ENCODE results near the gene MED12L. TPM values are rescaled to one million over a fixed set of nuclear protein-coding genes. Genes with fewer than 3 reads are reported as not detected.

Gene MED12L
- polyA plus RNA-seq, 1 donor = 9.7 TPM

DNA sequence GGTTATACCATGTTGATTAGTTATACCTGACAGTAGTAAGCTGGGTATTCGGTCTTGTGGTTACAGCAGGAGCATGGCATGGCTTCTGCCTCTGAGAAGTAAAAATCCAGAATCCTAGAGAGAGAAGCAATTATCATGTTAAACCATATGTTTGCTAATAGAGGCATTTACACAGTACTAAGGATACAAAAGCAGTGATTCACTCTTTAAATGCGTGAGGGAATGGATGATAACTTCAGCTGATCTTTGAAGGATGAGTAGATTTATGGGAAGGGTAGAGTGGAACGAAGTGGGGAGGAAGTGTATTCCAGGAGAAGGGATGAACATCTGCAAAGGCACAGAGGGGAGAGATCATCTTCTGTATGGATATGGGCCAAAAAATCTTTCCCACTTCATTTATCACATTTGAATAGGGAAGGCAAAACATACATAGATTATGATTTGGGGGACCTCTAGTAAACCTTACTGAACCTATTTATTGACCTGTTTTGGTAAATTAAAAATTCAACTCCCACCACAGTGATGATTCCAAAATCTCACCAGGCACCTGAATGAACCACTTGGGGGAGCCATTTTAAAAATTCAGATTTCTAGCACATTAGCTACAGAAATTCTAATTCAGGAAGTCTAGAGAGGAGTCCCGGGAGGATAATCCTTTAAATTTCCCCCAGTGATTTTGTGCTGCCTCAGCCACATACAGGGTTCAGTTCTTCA lies 340.3 kb downstream of the MED12L start:
- DNase-seq = no peak

DNA sequence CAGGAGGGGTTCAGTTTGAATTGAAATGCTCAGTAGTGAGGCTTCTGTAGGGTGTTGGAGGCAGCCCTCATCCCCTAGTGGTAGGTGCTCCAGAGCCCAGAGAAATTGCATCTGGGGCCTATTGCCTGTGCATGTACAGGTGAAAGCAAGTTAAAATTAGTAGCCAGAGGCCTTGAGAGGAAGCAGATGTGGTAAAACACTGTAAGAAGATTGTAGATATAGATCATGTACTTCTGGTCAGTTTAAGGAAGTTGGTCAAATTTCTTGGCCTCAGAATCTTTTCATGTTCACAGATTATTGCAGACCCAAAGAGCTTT lies 340.8 kb downstream of the MED12L start:
- no peak for DNase-seq

DNA sequence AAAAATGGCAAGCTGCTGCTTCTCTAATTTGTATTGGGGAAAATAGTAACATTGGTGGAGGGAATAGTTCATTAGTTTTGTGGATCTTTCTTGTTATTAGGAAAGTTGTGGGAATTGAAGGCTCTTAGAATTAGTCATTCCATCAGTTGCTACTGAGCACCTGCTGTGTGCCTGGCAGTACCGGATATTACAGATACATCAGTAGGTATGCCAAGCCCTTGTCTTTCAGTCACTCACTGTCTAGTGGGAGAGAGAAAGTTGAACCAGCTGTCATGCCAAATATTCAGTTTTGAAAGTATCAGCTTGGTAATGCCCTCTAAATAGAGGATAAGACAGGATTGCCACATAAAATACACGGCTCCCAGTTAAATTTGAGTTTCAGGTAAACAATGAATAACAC lies 342.9 kb downstream of the MED12L start:
- DNase-seq = no peak

DNA sequence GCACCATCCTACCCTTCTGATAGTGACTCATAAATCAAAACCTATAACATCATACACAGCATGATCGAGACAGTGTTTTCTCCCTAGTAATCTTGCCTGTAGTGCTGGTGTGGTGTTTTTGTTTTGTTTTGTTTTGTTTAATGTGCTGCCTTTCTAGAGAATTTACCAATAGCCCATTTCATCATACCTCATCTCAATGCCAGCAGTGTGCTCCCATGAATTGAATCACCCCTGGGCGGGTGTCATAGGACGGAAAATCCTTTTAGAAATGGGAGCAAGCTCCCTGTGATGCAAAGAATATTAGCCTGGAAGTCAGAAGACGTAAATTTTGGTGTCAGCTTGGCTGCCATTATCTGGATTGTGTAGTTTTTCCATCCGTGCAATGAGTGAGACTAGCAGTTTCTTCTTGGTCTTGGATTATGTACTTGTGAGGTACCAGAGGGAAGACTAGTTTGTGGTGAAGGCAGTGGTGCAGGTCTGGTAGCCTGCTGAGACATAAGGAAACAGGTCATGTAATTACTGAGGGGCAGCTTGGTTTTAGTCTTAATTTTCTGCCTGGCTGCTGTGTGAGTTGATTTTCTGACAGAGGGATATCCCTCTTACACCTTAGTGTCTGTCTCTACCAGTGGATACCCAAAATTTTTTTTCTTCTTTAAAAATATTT lies 345.5 kb downstream of the MED12L start:
- DNase-seq = no peak

DNA sequence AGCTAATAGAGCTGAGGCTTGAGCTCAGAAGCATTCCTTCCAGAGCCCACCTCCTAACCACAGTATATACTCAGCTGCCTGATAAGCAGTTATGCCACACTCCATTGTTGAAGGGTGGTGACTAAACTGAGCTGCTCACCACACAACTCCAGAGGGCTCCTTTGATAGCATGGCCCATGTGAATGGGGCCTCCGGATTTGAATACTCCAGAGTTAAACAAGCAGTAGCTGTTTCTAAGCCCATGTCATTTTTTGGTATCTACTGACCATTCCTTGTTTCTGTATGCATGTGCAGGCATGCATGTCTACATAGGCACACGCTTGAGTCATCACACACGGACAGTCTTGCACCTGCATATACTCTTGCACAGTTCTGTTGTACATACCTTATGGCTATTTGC lies 346.5 kb downstream of the MED12L start:
- no peak for DNase-seq

DNA sequence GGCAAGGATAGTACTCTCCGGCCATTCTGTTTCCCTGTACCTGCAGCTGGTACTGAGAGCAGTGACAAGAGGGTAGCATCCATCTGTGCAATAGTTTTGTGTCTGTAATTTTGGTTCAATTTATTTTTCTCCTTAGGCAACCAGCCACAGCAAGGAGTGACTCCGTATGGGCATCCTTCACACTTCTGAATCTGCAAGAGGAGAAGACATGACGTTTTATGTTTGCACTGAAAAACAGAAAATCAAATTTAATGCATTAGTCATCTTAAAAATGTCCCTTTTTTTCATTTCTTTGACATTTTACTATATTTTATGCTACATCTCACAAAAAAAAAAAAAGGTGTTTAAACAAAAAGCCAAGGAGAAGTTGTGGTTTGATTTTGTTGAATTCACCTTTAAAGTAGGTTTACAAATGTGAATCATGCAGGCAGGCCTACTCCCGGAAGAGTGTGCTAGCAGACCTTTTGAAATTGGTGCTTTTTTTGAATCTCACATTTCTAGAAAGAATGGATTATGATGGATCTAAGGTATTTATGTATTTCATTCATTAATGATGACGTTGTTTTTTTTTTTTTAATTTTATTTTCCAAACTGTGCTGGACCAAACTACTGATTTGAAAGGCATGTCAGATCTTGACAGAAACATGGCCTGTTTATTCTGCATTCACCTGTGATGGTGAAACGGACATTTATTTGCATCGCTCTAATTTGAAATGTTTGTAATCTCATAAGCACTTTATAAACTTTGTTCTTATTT lies 347.3 kb downstream of the MED12L start:
- DNase-seq = no peak

DNA sequence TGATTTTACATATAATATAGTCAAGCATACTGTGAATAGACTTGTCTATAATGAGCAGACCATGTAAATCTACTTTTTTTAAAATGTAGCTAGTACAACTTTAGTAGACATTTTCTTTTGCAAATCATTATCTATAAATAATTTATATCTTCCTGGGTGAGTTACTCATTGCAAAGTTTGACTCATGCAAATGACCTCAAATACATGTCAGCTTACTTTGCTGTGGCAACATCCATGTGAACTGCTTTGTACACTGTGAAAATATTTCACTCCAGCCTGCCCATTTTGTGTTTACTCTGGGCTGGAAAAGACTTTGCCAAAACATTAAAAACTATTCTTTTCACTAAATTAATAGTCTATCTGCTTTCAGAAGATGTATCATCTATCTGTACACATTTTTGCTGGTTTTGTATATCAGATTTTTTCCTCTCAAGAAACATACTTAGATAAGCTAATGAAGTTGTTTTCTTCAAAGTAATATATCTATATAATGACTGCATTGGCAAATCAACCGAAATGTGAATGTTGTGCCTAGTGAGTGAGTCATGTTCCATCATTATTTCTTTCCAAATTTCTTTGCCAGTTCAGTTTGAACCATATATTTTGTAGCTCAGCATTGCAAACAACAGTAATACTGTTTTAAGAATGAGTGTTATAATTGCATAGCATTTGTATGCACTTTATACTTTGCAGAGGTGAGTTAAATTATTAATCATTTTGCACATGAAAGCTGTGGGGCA lies 348.9 kb downstream of the MED12L start:
- DNase-seq = no peak

DNA sequence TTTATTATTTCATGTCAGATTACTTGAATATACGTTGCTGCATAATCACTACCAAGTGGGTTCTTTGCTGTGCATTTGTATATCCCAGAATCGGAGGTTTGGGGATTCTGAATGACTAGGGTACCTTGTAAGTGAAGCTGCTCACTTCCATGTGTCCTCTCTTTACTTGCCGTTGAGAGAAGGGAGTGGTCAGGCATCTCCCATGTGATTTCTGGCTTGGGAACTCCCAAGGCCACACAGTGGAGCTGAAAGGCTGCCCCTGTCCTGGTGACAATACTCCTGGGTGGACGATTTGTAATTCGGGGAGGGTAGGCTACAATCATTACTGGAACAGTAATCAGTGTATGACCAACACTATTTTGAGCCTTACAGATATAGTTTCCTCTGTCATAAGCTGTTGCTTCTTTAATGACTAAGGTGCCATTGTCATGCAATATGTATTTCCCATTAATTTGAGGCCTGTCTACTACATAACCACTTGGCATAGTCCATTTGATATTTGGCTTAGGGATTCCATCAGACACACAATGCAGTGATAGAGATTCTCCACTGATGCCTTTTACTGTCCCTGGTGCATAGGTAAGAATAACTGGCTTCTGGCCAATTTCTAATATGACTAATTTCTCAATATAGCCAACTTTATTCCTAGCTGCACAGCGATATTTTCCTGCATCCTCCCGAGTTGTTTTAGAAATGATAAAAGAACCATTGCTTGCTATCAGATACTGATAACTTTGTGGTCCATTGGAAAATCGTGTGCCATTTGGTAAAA lies 351.4 kb downstream of the MED12L start:
- DNase-seq = no peak

DNA sequence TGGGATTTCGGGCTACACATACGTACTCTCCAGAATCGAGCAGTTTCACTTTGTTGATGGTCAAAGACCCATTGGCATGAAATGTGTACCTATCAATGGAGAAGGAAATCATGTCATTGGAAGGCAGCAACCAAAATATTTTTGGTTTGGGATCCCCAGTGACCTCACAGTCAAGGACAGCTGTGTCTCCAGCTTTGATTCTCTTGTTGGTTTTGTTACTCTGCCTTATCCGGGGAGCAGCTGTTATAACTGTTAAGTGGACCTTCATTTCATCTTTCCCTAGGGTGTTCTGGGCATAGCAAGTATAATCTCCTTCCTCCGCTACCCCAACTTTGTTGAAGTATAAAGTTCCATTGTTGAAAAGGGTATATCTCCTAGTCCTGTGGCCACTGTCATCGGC lies 352.4 kb downstream of the MED12L start:
- DNase-seq = no peak

DNA sequence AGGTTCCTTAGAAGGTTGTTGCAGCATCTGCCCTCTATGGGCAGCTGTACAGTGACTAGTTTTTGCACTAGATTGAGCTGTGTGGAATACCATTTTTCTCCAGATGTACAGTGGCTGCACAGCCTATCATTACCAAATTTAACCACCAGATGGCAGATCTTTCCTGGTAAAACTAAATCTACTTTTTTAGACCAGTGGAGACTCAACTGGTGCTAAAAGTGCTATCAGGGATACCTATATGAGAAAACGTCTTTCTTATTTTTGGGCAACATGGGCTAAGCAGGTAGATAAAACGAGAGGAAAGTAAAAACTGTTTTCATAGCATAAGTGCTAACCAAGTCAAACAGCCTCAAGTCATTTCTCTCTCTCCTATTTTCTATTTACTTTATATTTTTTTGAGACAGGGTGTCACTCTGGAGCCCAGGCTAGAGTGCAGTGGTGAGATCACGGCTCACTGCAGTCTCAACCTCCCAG lies 354.2 kb downstream of the MED12L start:
- DNase-seq = peak; percentile 75

DNA sequence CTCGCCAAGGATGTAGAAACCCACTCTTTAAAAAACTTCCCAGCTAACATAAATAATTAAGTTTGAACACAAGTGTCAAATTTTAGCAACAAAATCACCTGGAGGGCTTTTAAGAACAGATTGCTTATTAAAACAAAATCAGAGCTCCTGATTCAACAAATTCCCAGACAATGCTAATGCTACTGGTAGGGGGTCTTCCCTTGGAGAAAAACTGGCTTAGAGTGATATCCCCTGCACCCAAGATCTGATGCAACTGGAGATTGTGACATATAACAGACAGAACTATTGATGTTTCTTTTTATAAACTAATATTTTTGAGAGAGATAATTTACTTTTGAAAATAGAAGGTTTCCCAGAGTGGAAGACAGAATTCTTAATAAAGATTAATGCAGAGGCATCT lies 355.5 kb downstream of the MED12L start:
- no peak for DNase-seq

DNA sequence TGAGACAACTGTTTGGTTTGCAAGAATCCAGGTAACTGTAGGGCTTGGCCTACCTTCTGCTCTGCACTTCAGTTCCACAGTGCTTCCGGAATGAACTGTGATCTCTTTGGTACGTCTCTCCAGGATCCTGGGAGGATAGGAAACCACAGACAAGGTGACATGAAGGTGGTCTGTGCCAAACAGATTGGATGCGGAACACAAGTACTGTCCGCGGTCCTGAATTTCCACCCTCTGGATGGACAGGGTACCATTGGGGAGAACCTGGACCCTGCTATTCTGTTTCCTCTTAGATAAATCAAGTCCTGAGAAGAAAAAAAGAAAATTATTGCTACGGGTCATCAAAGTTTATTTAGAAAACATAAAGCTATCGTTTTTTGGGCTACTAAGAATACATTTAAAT lies 358.1 kb downstream of the MED12L start:
- no peak for DNase-seq

DNA sequence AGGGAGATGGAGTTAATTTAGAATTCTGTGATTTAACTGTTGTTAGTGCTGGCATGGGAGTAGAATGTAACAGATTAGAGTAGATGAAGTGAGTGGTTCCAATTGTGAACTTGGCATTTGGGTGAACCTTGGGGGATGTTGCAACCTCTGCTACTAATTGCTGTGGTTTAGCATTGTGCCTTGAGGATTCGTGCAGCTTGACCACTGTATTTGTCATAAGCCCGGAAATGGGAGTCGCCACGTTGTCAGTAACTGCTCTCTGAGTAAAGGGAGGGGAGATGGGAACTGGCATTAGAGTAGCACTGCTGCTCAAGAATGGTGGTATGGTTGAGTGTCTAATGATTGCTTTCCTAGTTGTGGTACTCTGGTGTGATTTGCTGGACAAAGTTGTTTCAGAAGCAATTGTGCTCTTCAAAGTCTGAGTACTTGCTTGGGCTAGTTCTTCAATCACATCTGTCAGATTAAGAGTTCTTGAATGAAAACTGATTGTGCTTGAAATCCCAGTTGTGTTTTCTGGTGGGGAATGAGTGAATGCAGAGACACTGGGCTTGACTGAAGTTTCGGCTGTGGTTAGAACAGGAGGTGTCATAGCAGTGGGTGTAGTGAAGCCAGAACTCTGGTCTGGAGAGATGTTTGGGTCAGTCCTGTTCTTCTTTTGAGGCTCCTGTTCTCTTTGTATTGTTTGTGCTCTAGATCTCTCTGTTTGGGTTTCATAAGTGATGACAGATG lies 360.0 kb downstream of the MED12L start:
- no peak for DNase-seq

DNA sequence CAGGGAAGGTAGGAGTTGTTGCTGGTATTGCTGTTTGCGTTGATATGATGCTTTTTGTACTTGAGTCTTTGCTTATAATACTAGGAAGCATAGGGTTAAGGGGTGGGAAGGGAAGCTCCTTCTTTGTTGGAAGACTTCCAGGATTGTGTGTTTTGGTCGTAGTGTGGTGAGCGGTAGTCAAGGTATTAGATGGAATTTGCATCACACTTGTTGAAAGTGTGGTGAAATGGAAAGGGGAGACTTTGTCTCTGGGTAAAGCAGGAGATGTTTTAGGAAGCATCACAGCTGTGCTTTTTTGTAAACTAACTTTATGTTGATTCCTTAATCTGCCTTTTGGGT lies 360.5 kb downstream of the MED12L start:
- DNase-seq = no peak

DNA sequence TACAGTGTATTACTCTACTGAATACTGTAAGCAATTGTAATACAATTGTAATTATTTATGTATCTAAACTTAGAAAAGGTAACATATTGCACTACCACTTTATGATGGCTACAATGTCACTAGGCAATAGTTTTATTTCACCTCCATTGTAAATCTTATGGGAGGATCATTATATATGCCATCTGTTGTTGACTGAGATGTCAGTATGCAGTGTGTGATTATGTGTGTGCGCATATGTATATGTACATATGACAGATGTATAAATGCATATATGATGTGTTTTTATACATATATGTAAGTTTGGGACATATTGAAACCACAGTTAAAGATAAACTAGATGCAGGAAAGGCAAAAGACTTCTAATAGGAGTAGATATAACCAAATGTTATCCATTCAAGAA lies 366.9 kb downstream of the MED12L start:
- no peak for DNase-seq

DNA sequence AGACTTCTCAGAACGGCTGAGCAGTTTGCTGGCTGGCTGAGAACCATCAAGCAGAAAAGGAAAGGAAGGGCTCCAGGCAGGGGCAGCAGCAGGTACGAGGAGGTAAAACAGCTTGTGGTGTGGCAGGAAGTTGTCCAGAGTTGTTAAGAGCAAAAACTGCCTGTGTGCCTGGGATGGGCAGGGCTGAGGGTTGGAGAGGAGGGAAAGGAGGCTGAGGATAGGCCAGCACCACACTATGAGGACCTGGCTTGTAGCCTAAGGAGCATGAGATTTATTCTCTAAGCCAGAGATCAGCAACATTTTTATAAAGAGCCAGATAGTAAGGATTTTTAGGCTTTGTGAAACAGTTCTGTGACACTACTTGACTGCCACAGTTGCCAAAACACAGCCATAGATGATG lies 367.4 kb downstream of the MED12L start:
- no peak for DNase-seq

DNA sequence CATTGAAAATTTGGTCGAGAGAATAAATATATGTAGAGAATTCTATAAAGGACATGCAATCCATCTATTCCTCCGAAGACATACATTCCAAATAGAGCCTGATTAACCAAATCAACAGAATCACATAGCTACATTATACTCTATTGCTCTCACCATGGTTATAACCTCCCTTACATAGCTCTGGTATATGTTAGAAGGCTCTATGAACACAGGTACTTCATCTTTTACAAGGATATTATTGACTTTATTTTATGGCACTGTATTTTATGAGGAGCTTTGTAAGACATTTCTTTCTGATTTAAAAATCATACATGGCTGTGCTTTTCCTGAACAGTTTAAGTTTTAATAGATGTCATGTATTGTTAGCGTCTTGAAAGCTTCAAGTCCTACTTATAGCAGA lies 370.6 kb downstream of the MED12L start:
- no peak for DNase-seq

DNA sequence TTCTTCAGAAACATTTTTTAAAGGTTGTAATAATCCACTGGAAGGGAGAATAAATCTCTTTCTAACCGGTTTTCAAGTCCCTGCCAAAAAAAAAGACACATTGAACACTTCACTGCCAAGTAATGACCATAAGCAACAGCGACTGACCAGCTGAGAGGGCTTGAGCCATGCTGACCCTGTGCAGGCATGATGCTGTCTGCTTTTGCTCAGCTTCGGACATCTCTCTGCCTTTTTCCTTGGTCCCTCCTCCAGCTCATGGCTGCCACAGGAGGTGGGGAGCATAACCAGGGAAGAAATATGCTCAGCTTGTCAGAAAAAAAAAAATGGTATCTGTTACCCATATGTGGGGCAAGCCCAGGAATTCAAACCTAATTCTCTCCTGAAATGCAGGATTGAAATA lies 373.9 kb downstream of the MED12L start:
- no peak for DNase-seq

DNA sequence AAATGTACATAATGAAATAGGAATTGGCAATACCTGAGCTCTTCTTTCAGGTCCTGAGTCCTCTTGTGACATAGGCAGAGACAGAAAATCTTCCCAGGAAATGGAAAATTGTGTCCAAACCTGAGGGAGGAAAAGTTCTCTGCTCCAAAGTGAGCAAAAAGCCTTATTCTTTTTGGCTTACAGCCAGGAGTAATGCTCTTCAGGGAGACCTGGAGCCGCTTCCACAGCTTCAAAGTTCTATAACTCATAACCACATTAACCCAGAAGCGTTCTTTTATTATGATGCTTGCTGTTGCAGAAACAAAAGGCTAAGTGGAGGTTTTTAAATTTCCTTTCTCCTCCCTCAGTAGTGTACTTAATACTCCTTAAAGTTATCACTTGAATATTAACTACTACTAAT lies 374.8 kb downstream of the MED12L start:
- peak; percentile 26 for DNase-seq

DNA sequence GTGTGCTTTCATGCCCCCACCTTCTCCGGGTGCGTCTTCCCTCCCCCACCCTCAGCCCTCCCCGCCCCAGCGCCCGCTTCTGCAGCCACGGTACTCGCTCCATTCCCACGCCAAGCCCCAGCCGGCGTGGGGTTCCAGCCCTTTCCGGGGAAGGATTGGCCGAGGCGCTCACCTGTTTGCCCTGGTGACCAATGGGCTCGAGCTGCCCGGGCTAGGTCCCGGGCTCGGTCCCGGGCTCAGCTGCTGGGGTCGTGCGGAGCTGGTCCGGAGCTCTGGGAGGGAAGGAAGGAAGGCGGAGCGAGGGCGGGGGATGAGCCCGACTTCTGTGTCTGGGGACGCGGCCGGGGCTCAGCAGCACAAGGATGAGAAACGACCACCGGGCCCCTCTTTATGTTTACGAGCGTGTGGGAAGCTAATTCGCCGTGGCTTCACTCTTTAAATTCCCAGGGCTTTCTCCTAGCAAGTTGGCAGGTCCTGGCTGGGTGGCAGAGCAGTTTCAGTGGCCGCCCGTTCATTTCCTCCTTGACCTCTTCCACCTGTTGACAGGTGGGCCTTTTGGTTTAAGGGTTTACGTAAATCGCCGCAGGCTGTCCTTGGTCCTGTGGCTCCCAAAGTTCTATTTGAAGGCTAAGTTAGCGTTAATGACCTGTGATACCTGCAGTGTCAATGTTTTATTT lies 375.4 kb downstream of the MED12L start, which contains the start of gene IGSF10:
TSS of gene IGSF10 (minus strand) at position 288 of the 677 bp plus-strand sequence. CDS start 2,352 bp downstream, outside the sequence.
- peak; percentile 32 for DNase-seq

DNA sequence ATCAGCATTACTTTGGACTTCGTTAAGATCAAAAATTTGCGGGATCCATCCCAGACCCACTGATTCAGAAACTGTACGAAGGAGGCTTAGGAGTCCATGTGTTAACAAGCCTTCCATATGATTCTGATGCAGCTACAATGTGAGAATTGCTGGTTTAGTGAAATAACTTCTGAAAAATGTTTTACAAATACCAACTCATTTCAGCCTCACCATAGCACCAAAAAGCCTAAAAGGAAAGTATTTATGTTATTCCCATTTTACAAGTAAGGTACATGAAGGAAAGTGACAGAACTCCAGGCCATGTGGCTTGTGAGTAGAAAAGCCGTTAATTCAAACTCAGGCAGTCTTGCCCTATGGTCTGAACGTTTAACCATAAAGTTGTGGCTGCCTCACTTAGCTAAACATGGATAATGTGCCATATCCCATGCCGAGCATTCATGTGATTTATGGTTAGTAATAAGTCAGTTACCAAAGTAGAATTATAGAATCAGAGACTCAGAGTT lies 376.9 kb downstream of the MED12L start:
- DNase-seq = no peak
